GM12801 (cell line): ENCODE data around the gene THSD4.

ENCODE experiments used
- CTCF ChIP-seq: IDR thresholded peaks from one replicate; pipeline ENCODE4 v1.5.1; 2011; ENCODE audit warnings: control low read depth; ENCODE audit not compliant: insufficient read length; ENCODE audit errors: extremely low read depth

THSD4 gene

DNA sequence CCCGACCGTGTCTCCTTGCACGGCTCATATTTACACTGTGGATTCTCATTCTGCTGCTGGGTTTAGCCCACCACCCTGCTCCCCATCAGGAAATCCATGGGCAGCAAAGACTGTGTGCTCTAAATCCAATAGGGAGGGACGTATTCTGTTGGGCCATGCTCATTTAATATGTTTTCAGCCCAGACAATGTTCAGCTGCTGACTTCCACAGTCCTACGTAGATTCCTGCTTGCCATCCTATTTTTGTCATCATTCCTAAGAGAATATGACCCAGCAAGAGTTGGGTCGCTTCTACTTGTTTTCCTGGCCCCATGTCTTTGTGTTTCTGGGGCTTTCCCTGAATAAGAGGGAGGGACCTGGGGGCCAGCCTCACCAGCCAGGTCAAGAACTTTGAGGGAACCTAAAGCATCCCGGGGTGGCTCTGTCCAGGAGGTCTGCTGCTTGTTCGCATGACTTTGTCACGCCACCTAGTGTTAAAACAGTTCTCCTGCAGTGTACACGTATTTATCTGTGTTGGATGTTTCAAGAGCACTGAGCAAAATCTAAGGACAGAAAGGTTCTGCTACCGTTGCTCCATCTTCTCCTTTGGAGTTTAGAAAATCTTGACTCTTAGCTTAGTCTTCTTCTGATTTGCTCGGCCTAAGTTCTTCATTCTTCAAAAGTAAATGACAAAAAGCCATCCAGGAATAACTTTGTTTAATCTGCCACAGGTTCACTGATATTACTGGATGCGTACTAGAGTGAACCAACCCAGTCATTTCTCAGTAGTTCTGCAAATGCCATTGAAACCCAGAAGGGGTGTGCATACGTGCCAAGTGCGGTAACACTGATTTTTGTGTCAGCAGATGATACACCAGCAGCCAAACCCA lies 615.2 kb downstream of the THSD4 start:
- no peak for TF ChIP-seq CTCF

- no peak for TF ChIP-seq CTCF
These were observed 617.4 kb downstream of the THSD4 start for GRCh38 chr15:71732636-71733035.

DNA sequence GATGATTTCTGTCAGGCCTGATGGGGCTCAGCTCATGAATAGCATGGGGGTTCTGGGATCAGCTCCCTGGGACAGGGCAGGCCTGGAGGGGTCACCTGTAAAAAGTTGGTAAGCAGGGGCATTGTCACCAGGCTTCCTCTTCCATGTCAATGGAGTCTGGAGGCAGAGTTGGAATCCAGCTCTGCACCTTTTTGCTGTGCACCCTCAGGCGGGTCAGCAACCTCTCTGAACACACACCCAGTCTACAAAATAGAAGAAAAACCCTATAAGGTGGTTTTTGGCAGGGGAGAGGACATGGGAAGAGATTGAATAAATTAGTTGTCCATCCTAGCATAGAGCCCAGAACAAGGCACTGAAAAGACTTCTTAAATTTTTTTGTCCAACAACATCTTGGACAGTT lies 617.9 kb downstream of the THSD4 start:
- TF ChIP-seq CTCF: no peak

- no peak for TF ChIP-seq CTCF
These were observed 619.6 kb downstream of the THSD4 start for GRCh38 chr15:71734709-71735384.

- TF ChIP-seq CTCF: no peak
These were observed 620.1 kb downstream of the THSD4 start for GRCh38 chr15:71735385-71735757.

DNA sequence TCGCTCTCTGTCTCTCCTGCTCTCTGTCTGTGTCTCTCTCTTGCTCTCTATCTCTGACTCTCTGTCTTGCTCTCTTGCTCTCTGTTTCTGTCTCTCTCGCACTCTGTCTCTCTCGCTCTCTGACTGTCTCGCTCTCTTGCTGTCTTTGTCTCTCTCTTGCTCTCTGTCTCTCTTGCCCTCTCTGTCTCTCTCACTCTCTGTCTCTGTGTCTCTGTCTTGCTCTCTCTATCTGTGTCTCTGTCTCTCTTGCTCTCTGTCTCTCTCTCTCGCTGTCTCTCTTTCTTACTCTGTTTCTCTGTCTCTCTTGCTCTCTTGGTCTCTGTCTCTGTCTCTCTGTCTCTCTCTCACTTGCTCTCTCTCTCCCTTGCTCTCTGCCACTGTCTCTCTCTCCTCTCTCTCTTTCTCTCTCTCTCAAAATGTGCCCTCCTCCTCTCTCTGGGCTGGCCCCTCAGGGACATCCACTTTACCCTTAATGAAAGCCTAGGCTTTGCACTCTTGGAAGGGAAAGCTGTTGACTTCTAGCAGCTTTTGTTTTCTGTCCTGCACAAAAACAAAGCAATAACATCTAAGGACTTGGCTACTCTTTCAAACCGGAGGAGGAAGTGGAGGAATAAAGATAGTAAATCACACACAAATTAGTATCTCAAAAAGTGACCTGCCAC lies 621.1 kb downstream of the THSD4 start:
- no peak for TF ChIP-seq CTCF

GRCh38 chr15:71737761-71738160 lies 622.5 kb downstream of the THSD4 start:
- TF ChIP-seq CTCF: no peak
